HepG2 (cell line): ENCODE measurements around the gene PLEKHN1. TPM values are rescaled to one million over a fixed set of nuclear protein-coding genes. Genes with fewer than 3 reads are reported as not detected.

Experiments used
- ATAC-seq: fragments of 200-7000 bp; cut with Tn5 transposase; 3 replicates; pipeline ENCODE4 v1.9.1; 2020; ENCODE audit warnings: mild to moderate bottlenecking, moderate library complexity
- BruUV-seq: library from RNA; stranded (reverse); fragments of 400-500 nt; replicated peaks from 2 replicates; lab custom pipeline; 2021; lab: Mats Ljungman, UMichigan
- CTCF ChIA-PET: fragments of 300-600 bp; formaldehyde crosslinking; extraction: SDS; loops from one replicate; lab custom pipeline; 2021; ENCODE audit warnings: low total read pairs, inconsistent platforms, low intra/inter-chr PET ratio; lab: Yijun Ruan, JAX
- POLR2A ChIA-PET: fragments of 350-600 bp; sonication (Branson Sonifier 250); formaldehyde crosslinking; loops from one replicate; lab custom pipeline; 2020; ENCODE audit warnings: antibody characterized with exemption, inconsistent platforms; lab: Yijun Ruan, JAX
- DNase-seq: peaks from one replicate; pipeline ENCODE4 v3.0.0-alpha.2; 2015; ENCODE audit warnings: low spot score
- FAIRE-seq: peaks from 3 replicates; lab custom pipeline; 2011; peaks lifted over from hg19 to GRCh38; lab: Jason Lieb, UNC
- H2AFZ ChIP-seq: one replicate; pipeline ENCODE4 v1.6.1; 2011; ENCODE audit warnings: low read length, inconsistent platforms
- H3K27ac ChIP-seq: fragments of 300-600 bp; 3 replicates; pipeline ENCODE4 v1.8.0; 2011; ENCODE audit warnings: mixed run types, mild to moderate bottlenecking, mixed read lengths, low read length, inconsistent platforms; ENCODE audit not compliant: insufficient read depth; ENCODE audit errors: extremely low read length
- H3K27me3 ChIP-seq, 2 experiments: fragments of 200-600 bp in 1 of 2; 2 replicates in 1 of 2; 3 replicates in 1 of 2; pipeline versions ENCODE4 v1.6.0 to v1.8.0; 2011; ENCODE audit warnings: low read length in 2 of 2, mild to moderate bottlenecking in 2 of 2, moderate library complexity in 2 of 2, inconsistent platforms in 1 of 2; ENCODE audit not compliant: insufficient read depth in 2 of 2, control insufficient read depth in 1 of 2
- H3K36me3 ChIP-seq, 2 experiments: fragments of 200-600 bp in 1 of 2; replicated peaks in 1 of 2; 2 replicates in 1 of 2; 3 replicates in 1 of 2; pipeline versions ENCODE4 v1.5.1 to v1.8.0; 2011; ENCODE audit warnings: low read length in 2 of 2, inconsistent platforms in 1 of 2; ENCODE audit not compliant: insufficient read depth in 2 of 2, control insufficient read depth in 1 of 2
- H3K4me1 ChIP-seq: 2 replicates; pipeline ENCODE4 v1.5.1; 2012; ENCODE audit warnings: low read length, inconsistent platforms; ENCODE audit not compliant: insufficient read depth
- H3K4me2 ChIP-seq: 2 replicates; pipeline ENCODE4 v1.6.0; 2011; ENCODE audit warnings: low read depth, low read length, inconsistent platforms
- H3K4me3 ChIP-seq, 3 experiments: fragments of 200-600 bp in 1 of 3; sonication (generic), shearing (Covaris generic) in 1 of 3; replicated peaks in 1 of 3; 2 replicates each; pipeline ENCODE4 v1.5.1; 2011 to 2016; ENCODE audit warnings: low read length in 3 of 3, inconsistent platforms in 2 of 3, low read depth in 2 of 3, mild to moderate bottlenecking in 2 of 3, control low read depth in 1 of 3, mixed read lengths in 1 of 3; ENCODE audit not compliant: insufficient read depth in 1 of 3
- H3K79me2 ChIP-seq: one replicate; pipeline ENCODE4 v1.6.1; 2011; ENCODE audit warnings: low read length, inconsistent platforms; ENCODE audit not compliant: insufficient read depth
- H3K9ac ChIP-seq: 2 replicates; pipeline ENCODE4 v1.6.0; 2011; ENCODE audit warnings: mild to moderate bottlenecking, low read depth, low read length, inconsistent platforms; ENCODE audit not compliant: insufficient read depth
- H3K9me3 ChIP-seq: 2 replicates; pipeline ENCODE4 v1.5.1; 2012; ENCODE audit warnings: mild to moderate bottlenecking, low read length
- H4K20me1 ChIP-seq: 2 replicates; pipeline ENCODE4 v1.6.0; 2011; ENCODE audit warnings: inconsistent platforms, mild to moderate bottlenecking, low read length, moderate library complexity; ENCODE audit not compliant: insufficient read depth
- CBX2 ChIP-seq, 2 experiments: fragments of 200-600 bp in 1 of 2; sonication (generic); formaldehyde crosslinking in 1 of 2; IDR thresholded peaks; 2 replicates each; pipeline versions ENCODE4 v1.7.0 to v1.8.1; 2018 to 2022; ENCODE audit warnings: low read depth in 2 of 2, low read length in 1 of 2, mild to moderate bottlenecking in 1 of 2, missing genetic modification reagents in 1 of 2
- GPN1 ChIP-seq: sonication (generic); formaldehyde crosslinking; IDR thresholded peaks from 2 replicates; pipeline ENCODE4 v1.5.1; 2020; ENCODE audit warnings: missing genetic modification reagents, borderline replicate concordance
- HNRNPK ChIP-seq: fragments of 200-400 bp; formaldehyde crosslinking; IDR thresholded peaks from 2 replicates; pipeline ENCODE4 v1.6.1; 2018; ENCODE audit warnings: low read length, low read depth, moderate library complexity, mild to moderate bottlenecking; ENCODE audit not compliant: poor library complexity, severe bottlenecking
- KDM2A ChIP-seq: sonication (generic); formaldehyde crosslinking; IDR thresholded peaks from 2 replicates; pipeline ENCODE4 v1.4.0; 2020; ENCODE audit warnings: low read depth, missing genetic modification reagents, borderline replicate concordance
- KMT2B ChIP-seq: IDR thresholded peaks from 2 replicates; pipeline ENCODE4 v1.6.1; 2016; ENCODE audit warnings: missing genetic modification reagents, missing compliant biosample characterization
- MTF1 ChIP-seq: sonication (generic); formaldehyde crosslinking; IDR thresholded peaks from 2 replicates; pipeline ENCODE4 v1.5.0; 2020; ENCODE audit warnings: missing genetic modification reagents
- PCBP2 ChIP-seq: fragments of 200-400 bp; formaldehyde crosslinking; optimal IDR thresholded peaks from 2 replicates; pipeline ENCODE3; 2018; ENCODE audit warnings: low read length, low read depth; ENCODE audit not compliant: poor library complexity, severe bottlenecking
- PRMT3 ChIP-seq: sonication (generic); formaldehyde crosslinking; IDR thresholded peaks from 2 replicates; pipeline ENCODE4 v1.8.1; 2022; ENCODE audit warnings: low read depth, mild to moderate bottlenecking, moderate library complexity, missing genetic modification reagents, borderline replicate concordance
- RBFOX2 ChIP-seq: fragments of 200-400 bp; formaldehyde crosslinking; IDR thresholded peaks from 2 replicates; pipeline ENCODE4 v1.6.1; 2017; ENCODE audit warnings: low read depth, mild to moderate bottlenecking, low read length
- SIN3B ChIP-seq: fragments of 150-350 bp; IDR thresholded peaks from 2 replicates; pipeline ENCODE4 v1.6.1; 2014; ENCODE audit warnings: low read length
- STAG1 ChIP-seq: sonication (generic); formaldehyde crosslinking; IDR thresholded peaks from 2 replicates; pipeline ENCODE4 v1.4.0; 2020; ENCODE audit warnings: missing genetic modification reagents
- STAT5B ChIP-seq: sonication (generic); formaldehyde crosslinking; IDR thresholded peaks from 2 replicates; pipeline ENCODE4 v1.4.0; 2020; ENCODE audit warnings: missing genetic modification reagents
- ZBTB38 ChIP-seq: sonication (generic); formaldehyde crosslinking; IDR thresholded peaks from 2 replicates; pipeline ENCODE4 v1.5.1; 2020; ENCODE audit warnings: mild to moderate bottlenecking, missing genetic modification reagents
- ZNF766 ChIP-seq: sonication (generic); formaldehyde crosslinking; IDR thresholded peaks from 2 replicates; pipeline ENCODE4 v1.5.0; 2020; ENCODE audit warnings: missing genetic modification reagents, borderline replicate concordance
- ZNF879 ChIP-seq: sonication (generic); formaldehyde crosslinking; IDR thresholded peaks from 2 replicates; pipeline ENCODE4 v1.8.1; 2023; ENCODE audit warnings: missing genetic modification reagents
- WGBS: methylation state at CpG from one replicate; pipeline ENCODE4 v1.1.6; 2017; ENCODE audit warnings: low lambda C conversion rate; 5-methylcytosine and 5-hydroxymethylcytosine counted together
- in situ Hi-C: cut with HindIII; loops from 2 replicates; pipeline ENCODE4 v1.10.0; 2017; ENCODE audit warnings: low pct_unique_long_range_greater_than_20kb; ENCODE audit not compliant: extremely low pct_ligation_motif_present
- intact Hi-C: fragments of 100-400 bp; cut with micrococcal nuclease; formaldehyde crosslinking; loops from one replicate; pipeline ENCODE4 v1.10.0; 2022; ENCODE audit not compliant: unreplicated experiment
- polyA plus RNA-seq, 8 experiments: library from polyadenylated mRNA; depleted of rRNA in 3 of 8; stranded (reverse) in 7 of 8; unstranded in 1 of 8; fragments of >200 nt; fragmentation: Illumina TruSeq in 4 of 8; extraction: Trizol in 4 of 8; gene quantifications; 2 replicates each; pipeline versions ENCODE4 v1.2.1 to v1.2.3, GENCODE V29; 2011 to 2016; ENCODE audit warnings: low read depth in 4 of 8, missing spikeins in 1 of 8, mixed read lengths in 1 of 8; ENCODE audit not compliant: insufficient read depth in 1 of 8
- total RNA-seq, 5 experiments: library from RNA; depleted of rRNA; stranded (reverse); fragments of >200 nt; fragmentation: Illumina TruSeq; extraction: Trizol; gene quantifications; 2 replicates each; pipeline ENCODE4 v1.2.3, GENCODE V29; 2016; ENCODE audit warnings: low read depth in 1 of 5
- TF ChIP-seq, protein P1 (sequence below): sonication (generic); formaldehyde crosslinking; IDR thresholded peaks from 2 replicates; pipeline ENCODE4 v1.4.0; 2020; ENCODE audit warnings: missing genetic modification reagents

Gene PLEKHN1
- total and polyA plus RNA-seq, 2 of the 13 experiments (the other 11 are each of a cell fraction or from before 2014, with no cell fraction given): 0.42 to 0.58 TPM

DNA sequence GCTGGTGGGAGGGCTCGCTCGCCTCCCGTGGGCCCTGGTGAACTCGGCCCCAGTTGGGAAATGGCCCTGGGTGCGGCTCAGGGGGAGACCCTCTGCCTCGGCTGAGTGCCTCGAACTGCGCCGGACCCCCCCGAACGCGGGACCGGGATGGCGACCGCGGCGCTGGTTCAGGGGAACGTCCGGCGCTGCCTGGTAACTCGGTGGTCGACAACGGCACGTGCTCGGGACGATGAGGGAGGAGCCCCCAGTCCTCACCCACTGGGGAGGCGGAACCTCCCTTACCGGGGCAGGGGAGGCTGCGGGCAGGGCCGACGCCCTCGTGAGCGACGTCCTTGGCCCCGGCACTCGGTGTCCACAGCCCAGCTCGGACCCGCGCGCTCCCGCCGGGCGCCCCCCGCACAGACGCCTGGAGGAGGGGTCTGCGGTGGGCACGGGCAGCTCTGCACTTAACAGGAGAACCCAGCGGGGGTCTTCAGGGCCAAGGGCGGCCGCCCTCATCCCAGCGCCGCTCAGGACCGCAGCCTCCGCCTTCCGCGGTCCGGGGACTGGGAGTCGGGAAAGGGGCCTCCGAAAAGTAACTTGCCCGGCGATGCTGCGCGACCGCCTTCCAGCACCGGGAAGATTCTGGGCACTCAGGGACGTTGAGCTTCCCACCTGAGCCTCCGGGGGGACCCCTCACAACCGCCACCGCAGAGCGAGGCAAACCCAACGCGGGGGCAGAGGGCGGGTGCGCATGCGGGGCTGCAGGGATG is 31.9 kb downstream of the PLEKHN1 start:
- Histone ChIP-seq H3K9me3 (no peaks in the 10 kb centered on the region), H3K36me3 (no peaks in the 10 kb centered on the region), H3K27ac (no peak overlapping the region), H3K4me2 (peak overlapping the region; percentile 27; the same call in 1 of the 2 replicates), H3K79me2 (peaks cover 9% of the 10 kb centered on the region), H3K4me1 (peaks cover 47% of the 10 kb centered on the region), H3K27me3 (no peaks in the 10 kb centered on the region), H3K9ac (no peak overlapping the region), H3K4me3 (peak overlapping the region in 2 of 3 experiments; percentile 16 to 78; a peak in 3 of 6 replicates), H2AFZ (no peak overlapping the region), H4K20me1 (peaks cover 4% of the 10 kb centered on the region; the same call in 1 of the 2 replicates)
- DNase-seq: no peak
- in situ Hi-C loops: no loop called here
- CTCF ChIA-PET: no interaction called here
- intact Hi-C loops: no loop called here
- ATAC-seq: no peak
- POLR2A ChIA-PET: interaction anchor here (1.0 to 3.2 kb wide), 3 partner anchors 8 to 61 kb away, joined by 3 to 13 read pairs (median 6); partner anchors contain the start of gene ISG15
- no TSS peak for BruUV-seq
- WGBS: 78% methylated on average over 43 of the region's 75 CpGs
- no peak for FAIRE-seq
- TF ChIP-seq, protein P1, sequence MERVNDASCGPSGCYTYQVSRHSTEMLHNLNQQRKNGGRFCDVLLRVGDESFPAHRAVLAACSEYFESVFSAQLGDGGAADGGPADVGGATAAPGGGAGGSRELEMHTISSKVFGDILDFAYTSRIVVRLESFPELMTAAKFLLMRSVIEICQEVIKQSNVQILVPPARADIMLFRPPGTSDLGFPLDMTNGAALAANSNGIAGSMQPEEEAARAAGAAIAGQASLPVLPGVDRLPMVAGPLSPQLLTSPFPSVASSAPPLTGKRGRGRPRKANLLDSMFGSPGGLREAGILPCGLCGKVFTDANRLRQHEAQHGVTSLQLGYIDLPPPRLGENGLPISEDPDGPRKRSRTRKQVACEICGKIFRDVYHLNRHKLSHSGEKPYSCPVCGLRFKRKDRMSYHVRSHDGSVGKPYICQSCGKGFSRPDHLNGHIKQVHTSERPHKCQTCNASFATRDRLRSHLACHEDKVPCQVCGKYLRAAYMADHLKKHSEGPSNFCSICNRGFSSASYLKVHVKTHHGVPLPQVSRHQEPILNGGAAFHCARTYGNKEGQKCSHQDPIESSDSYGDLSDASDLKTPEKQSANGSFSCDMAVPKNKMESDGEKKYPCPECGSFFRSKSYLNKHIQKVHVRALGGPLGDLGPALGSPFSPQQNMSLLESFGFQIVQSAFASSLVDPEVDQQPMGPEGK: peak; percentile 52
- TF ChIP-seq STAG1 (CRISPR knock-in tag): 0 out of 2 replicates have a peak, but pooled peaks have one; percentile 14
- TF ChIP-seq MTF1: no peak
- no peak for TF ChIP-seq ZNF766 (CRISPR knock-in tag)
- TF ChIP-seq CBX2 (IDR thresholded peaks at IDR 0.05; ENCODE audit: low read depth, low read length): no peak
- TF ChIP-seq CBX2 (CRISPR knock-in tag; IDR thresholded peaks at IDR 0.05; ENCODE audit: low read depth): no peak
- TF ChIP-seq HNRNPK: peak; percentile 19
- no peak for TF ChIP-seq PCBP2
- no peak for TF ChIP-seq SIN3B
- TF ChIP-seq KMT2B (CRISPR knock-in tag): no peak
- 0 out of 2 replicates have a peak, but pooled peaks have one; percentile 36 for TF ChIP-seq ZBTB38 (CRISPR knock-in tag)
- 0 out of 2 replicates have a peak, but pooled peaks have one; percentile 33 for TF ChIP-seq RBFOX2
- TF ChIP-seq KDM2A (CRISPR knock-in tag): 0 out of 2 replicates have a peak, but pooled peaks have one; percentile 7
- no peak for TF ChIP-seq PRMT3
- TF ChIP-seq GPN1 (CRISPR knock-in tag): no peak
- TF ChIP-seq STAT5B (CRISPR knock-in tag): no peak
- no peak for TF ChIP-seq ZNF879 (CRISPR knock-in tag)
